ENCODE results near the gene ZNF326. TPM values are rescaled to one million over a fixed set of nuclear protein-coding genes. Genes with fewer than 3 reads are reported as not detected.

The ZNF326 gene
- total RNA-seq, 2 donors from 2014 or later = 24.1 to 28.7 TPM

GRCh38 chr1:90074970-90075391 is 80.1 kb downstream of the ZNF326 start:
- WGBS, 2 donors = 52 to 53% methylated on average over 1 of the region's 1 CpG
- Histone ChIP-seq H3K4me1 (peaks cover 6% of the 10 kb centered on the region), H3K4me3 (no peak overlapping the region), H3K36me3 (replicated peaks in 1 of 2; ENCODE audit: insufficient read depth in 1 of 2, low read depth in 2 of 2) (no peaks in the 10 kb centered on the region), H3K27me3 (no peaks in the 10 kb centered on the region), H3K9me3 (no peaks in the 10 kb centered on the region), H3K27ac (no peak overlapping the region)
- intact Hi-C loops (cut with DNase I) = no loop called here
- ATAC-seq = no peak
- DNase-seq = no peak
- TF ChIP-seq POLR2A (IDR thresholded peaks at IDR 0.05) = no peak
- no peak for TF ChIP-seq CTCF (IDR thresholded peaks at IDR 0.05)

- DNase-seq (no peak), ATAC-seq (no peak)
- intact Hi-C loops (cut with DNase I) = no loop called here
- Histone ChIP-seq H3K4me1 (no peaks in the 10 kb centered on the region), H3K27ac (no peak overlapping the region), H3K4me3 (no peak overlapping the region), H3K27me3 (no peaks in the 10 kb centered on the region), H3K36me3 (replicated peaks in 1 of 2; ENCODE audit: insufficient read depth in 1 of 2, low read depth in 2 of 2) (no peaks in the 10 kb centered on the region), H3K9me3 (no peaks in the 10 kb centered on the region)
- no peak for TF ChIP-seq POLR2A (IDR thresholded peaks at IDR 0.05)
- no peak for TF ChIP-seq CTCF (IDR thresholded peaks at IDR 0.05)
- WGBS, 2 donors = 71 to 74% methylated on average over 7 of the region's 7 CpGs
These were observed 89.1 kb downstream of the ZNF326 start for GRCh38 chr1:90083995-90084394.

Small RNA genes lying within 50 kb of the gene (small RNA-seq; reads per million reads assigned to genes)
- gene RN7SKP272 = not detected

Other genes with a start within 250 kb of the ZNF326 start
- gene LRRC8D, start 174.1 kb upstream of the ZNF326 start, total RNA-seq = 10 to 100 TPM in 1 of 2 donors, 1 to 10 TPM in 1; 7.6 to 13.0 TPM